ENCODE results near the gene LMF1. TPM values are rescaled to one million over a fixed set of nuclear protein-coding genes. Genes with fewer than 3 reads are reported as not detected.

Gene LMF1
- total RNA-seq, 4 donors from 2014 or later, result 21.8 to 47.9 (median 36.0) TPM

- peaks cover 0 to 4% of the 10 kb centered on the region in 2 donors for H3K27me3 ChIP-seq
- no peak for TF ChIP-seq POLR2A (IDR thresholded peaks at IDR 0.05)
- TF ChIP-seq, protein P1, sequence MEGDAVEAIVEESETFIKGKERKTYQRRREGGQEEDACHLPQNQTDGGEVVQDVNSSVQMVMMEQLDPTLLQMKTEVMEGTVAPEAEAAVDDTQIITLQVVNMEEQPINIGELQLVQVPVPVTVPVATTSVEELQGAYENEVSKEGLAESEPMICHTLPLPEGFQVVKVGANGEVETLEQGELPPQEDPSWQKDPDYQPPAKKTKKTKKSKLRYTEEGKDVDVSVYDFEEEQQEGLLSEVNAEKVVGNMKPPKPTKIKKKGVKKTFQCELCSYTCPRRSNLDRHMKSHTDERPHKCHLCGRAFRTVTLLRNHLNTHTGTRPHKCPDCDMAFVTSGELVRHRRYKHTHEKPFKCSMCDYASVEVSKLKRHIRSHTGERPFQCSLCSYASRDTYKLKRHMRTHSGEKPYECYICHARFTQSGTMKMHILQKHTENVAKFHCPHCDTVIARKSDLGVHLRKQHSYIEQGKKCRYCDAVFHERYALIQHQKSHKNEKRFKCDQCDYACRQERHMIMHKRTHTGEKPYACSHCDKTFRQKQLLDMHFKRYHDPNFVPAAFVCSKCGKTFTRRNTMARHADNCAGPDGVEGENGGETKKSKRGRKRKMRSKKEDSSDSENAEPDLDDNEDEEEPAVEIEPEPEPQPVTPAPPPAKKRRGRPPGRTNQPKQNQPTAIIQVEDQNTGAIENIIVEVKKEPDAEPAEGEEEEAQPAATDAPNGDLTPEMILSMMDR (IDR thresholded peaks at IDR 0.05), result no peak
Observed at GRCh38 chr16:985646-986400, 15.0 kb upstream of the LMF1 start.

DNA sequence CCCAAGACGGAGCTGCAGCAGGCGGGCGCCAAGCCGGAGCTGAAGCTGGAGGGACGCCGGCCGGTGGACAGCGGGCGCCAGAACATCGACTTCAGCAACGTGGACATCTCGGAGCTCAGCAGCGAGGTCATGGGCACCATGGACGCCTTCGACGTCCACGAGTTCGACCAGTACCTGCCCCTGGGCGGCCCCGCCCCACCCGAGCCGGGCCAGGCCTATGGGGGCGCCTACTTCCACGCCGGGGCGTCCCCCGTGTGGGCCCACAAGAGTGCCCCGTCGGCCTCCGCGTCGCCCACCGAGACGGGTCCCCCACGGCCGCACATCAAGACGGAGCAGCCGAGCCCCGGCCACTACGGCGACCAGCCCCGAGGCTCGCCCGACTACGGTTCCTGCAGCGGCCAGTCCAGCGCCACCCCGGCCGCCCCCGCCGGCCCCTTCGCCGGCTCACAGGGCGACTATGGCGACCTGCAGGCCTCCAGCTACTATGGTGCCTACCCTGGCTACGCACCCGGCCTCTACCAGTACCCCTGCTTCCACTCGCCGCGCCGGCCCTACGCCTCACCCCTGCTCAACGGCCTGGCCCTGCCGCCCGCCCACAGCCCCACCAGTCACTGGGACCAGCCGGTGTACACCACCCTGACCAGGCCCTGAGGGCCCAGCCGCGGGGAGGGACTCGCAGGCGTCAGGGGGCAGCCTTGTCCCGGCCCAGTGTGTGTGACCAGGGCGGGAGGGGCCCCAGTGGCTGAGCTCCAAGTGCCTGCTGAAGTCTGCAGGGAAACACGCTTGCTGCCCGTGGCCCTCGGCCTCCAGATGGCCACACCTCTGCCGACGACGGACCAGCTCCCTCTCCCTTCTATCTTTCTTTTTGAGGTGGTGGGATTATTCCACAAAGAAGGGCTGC, 14.2 kb upstream of the LMF1 start:
- Histone ChIP-seq H3K36me3 (no peaks in the 10 kb centered on the region), H3K4me3 (no peak overlapping the region), H3K9me3 (no peaks in the 10 kb centered on the region), H3K27me3 (peaks cover 4 to 5% of the 10 kb centered on the region in 2 donors), H3K27ac (no peak overlapping the region), H3K4me1 (peaks cover 0 to 16% of the 10 kb centered on the region in 2 donors)
- no peak for DNase-seq
- TF ChIP-seq, protein P1 (IDR thresholded peaks at IDR 0.05), result no peak
- no peak for TF ChIP-seq POLR2A (IDR thresholded peaks at IDR 0.05)
- intact Hi-C loops (cut with DNase I; ENCODE audit: low total_unique reads), result no loop called here

More at GRCh38 chr16:985646-986400, 15.0 kb upstream of the LMF1 start:
- DNase-seq, result no peak
- Histone ChIP-seq H3K4me1 (peaks cover 0 to 7% of the 10 kb centered on the region in 2 donors), H3K4me3 (no peak overlapping the region), H3K36me3 (no peaks in the 10 kb centered on the region), H3K27ac (no peak overlapping the region), H3K9me3 (no peaks in the 10 kb centered on the region)
- intact Hi-C loops (cut with DNase I; ENCODE audit: low total_unique reads), result no loop called here

DNA sequence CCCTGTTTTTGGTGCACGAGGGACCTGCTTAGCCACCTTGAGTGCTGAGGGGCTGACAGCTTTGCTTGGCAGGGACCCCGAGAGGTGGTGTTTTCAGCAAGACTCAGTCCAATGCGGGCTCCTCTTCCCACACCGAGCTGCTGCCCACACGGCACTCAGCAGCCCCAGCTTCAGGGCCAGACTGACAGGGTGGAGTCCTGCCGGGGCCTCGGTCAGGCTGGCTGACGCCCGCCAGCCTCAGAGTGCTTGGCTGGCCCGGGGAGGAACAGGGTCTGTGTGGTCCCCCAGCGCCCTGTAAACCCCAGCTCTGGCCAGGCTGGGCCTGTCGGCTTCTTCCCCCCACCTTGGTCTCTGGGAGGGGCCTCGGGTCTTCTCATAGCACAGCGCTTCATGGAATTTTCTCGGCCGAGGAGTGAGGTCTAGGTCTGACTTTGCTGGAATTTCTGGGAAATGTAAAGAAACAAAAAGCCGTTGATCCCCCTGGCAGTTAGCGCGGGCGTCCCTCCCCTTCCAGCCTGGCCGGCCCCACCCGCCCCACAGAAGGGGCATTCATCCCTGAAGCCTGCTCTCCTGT, 13.4 kb upstream of the LMF1 start:
- Histone ChIP-seq H3K4me3 (no peak overlapping the region), H3K27ac (no peak overlapping the region), H3K9me3 (no peaks in the 10 kb centered on the region), H3K4me1 (peaks cover 0 to 16% of the 10 kb centered on the region in 2 donors), H3K27me3 (peaks cover 4 to 5% of the 10 kb centered on the region in 2 donors), H3K36me3 (no peaks in the 10 kb centered on the region)
- no peak for DNase-seq
- no peak for TF ChIP-seq POLR2A (IDR thresholded peaks at IDR 0.05)
- TF ChIP-seq, protein P1 (IDR thresholded peaks at IDR 0.05), result no peak
- intact Hi-C loops (cut with DNase I; ENCODE audit: low total_unique reads), result no loop called here

DNA sequence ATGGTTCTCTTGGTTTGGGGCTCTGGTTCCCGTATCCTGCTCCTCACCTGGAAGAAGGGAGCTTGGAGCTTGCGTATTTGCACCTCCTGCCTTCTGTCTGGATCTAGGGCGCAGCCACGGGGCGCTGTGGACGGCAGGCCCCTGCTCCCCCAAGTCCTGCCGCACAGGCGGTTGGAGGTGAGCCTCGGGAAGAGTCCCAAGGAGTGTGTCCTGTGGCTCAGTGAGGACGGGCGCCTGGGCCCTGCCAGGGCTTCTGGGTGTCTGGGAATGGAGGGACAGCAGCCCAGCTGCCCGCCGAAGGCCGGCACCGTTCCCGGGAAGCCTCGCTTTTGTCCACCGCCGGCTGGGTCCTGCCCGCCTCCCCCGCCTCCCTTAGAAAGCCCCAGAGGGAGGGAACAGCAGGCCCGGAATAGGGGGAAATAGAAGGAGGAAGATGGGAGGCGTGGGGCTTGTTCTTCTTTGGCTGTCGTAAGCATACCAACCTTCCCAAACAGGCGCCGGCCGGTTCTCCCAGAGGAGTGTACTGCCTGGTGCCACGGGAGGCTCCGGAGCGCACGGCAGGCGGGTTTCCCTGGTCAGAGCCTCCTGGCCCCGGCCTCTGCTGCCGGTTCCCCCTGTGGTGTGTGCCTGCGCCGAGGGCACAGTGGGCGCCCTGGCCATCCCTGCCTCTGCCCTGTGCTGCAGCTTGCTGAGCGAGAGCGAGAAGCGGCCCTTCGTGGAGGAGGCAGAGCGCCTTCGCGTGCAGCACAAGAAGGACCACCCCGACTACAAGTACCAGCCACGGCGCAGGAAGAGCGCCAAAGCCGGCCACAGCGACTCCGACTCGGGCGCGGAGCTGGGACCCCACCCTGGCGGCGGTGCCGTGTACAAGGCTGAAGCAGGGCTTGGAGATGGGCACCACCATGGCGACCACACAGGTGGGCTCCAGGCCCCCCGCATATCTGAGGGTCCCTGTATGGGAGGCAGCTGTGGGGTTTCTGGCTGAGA, 12.6 kb upstream of the LMF1 start:
- no peak overlapping the region for H3K4me3 ChIP-seq
- no peak overlapping the region for H3K27ac ChIP-seq
- TF ChIP-seq POLR2A (IDR thresholded peaks at IDR 0.05), result no peak
- TF ChIP-seq, protein P1 (IDR thresholded peaks at IDR 0.05), result no peak
- no peak for DNase-seq
- no peaks in the 10 kb centered on the region for H3K36me3 ChIP-seq
- peaks cover 4 to 5% of the 10 kb centered on the region in 2 donors for H3K27me3 ChIP-seq
- H3K4me1 ChIP-seq, result peaks cover 0 to 16% of the 10 kb centered on the region in 2 donors
- H3K9me3 ChIP-seq, result no peaks in the 10 kb centered on the region
- intact Hi-C loops (cut with DNase I; ENCODE audit: low total_unique reads), result no loop called here
